ENCODE results near the gene SMOC1. TPM values are rescaled to one million over a fixed set of nuclear protein-coding genes. Genes with fewer than 3 reads are reported as not detected.

Gene SMOC1
- total RNA-seq, 1 donor from 2014 or later = 89.3 TPM

GRCh38 chr14:69992564-69992963 is 113.3 kb downstream of the SMOC1 start:
- no peaks in the 10 kb centered on the region for H3K9me3 ChIP-seq (ENCODE audit: low read depth)
- Mint-ChIP-seq H3K27ac (no peak overlapping the region), H3K27me3 (ENCODE audit: insufficient read depth, low read depth) (no peaks in the 10 kb centered on the region), H3K4me1 (peaks cover 26% of the 10 kb centered on the region), H3K9me3 (no peaks in the 10 kb centered on the region), H3K4me3 (no peak overlapping the region), H3K36me3 (peaks cover 12% of the 10 kb centered on the region)
- no peaks in the 10 kb centered on the region for H3K27me3 ChIP-seq
- peaks cover 47% of the 10 kb centered on the region for H3K4me1 ChIP-seq
- H3K4me2 ChIP-seq = no peak overlapping the region
- no peak overlapping the region for H2AFZ ChIP-seq (replicated peaks)
- no peak overlapping the region for H3K4me3 ChIP-seq
- peaks cover 13% of the 10 kb centered on the region for H3F3A ChIP-seq (ENCODE audit: low read depth)
- DNase-seq (ENCODE audit: low spot score) = no peak
- no peak overlapping the region for H3K9ac ChIP-seq
- TF ChIP-seq EZH2 (IDR thresholded peaks at IDR 0.05) (no peak), EZH2phosphoT487 (IDR thresholded peaks at IDR 0.05) (no peak), CTCF (IDR thresholded peaks at IDR 0.05) (no peak)
- H3K79me2 ChIP-seq (ENCODE audit: low read depth) = no peaks in the 10 kb centered on the region
- peaks cover 5% of the 10 kb centered on the region for H4K20me1 ChIP-seq (ENCODE audit: low read depth)
- peaks cover 14% of the 10 kb centered on the region for H3K36me3 ChIP-seq
- H3K27ac ChIP-seq = no peak overlapping the region

- Mint-ChIP-seq H3K4me1 (peaks cover 19% of the 10 kb centered on the region), H3K27me3 (ENCODE audit: insufficient read depth, low read depth) (no peaks in the 10 kb centered on the region), H3K36me3 (peaks cover 12% of the 10 kb centered on the region), H3K27ac (no peak overlapping the region), H3K9me3 (no peaks in the 10 kb centered on the region), H3K4me3 (no peak overlapping the region)
- TF ChIP-seq EZH2phosphoT487 (IDR thresholded peaks at IDR 0.05) (no peak), EZH2 (IDR thresholded peaks at IDR 0.05) (no peak), CTCF (IDR thresholded peaks at IDR 0.05) (no peak)
- Histone ChIP-seq H4K20me1 (ENCODE audit: low read depth) (no peaks in the 10 kb centered on the region), H3K36me3 (peaks cover 14% of the 10 kb centered on the region), H3K27me3 (no peaks in the 10 kb centered on the region), H3K4me3 (no peak overlapping the region), H3K27ac (no peak overlapping the region), H3K79me2 (ENCODE audit: low read depth) (no peaks in the 10 kb centered on the region), H3K4me2 (no peak overlapping the region), H3K9me3 (ENCODE audit: low read depth) (no peaks in the 10 kb centered on the region), H3F3A (ENCODE audit: low read depth) (peaks cover 5% of the 10 kb centered on the region), H3K4me1 (peaks cover 40% of the 10 kb centered on the region), H3K9ac (no peak overlapping the region), H2AFZ (replicated peaks) (no peak overlapping the region)
- DNase-seq (ENCODE audit: low spot score) = no peak
Measured at GRCh38 chr14:69993326-69993725, 114.1 kb downstream of the SMOC1 start.

- Histone ChIP-seq H3K4me3 (no peak overlapping the region), H2AFZ (replicated peaks) (no peak overlapping the region), H4K20me1 (ENCODE audit: low read depth) (no peaks in the 10 kb centered on the region), H3K9ac (no peak overlapping the region), H3K27me3 (no peaks in the 10 kb centered on the region), H3K4me1 (peaks cover 33% of the 10 kb centered on the region), H3K36me3 (peaks cover 14% of the 10 kb centered on the region), H3K79me2 (ENCODE audit: low read depth) (no peaks in the 10 kb centered on the region), H3K27ac (no peak overlapping the region), H3K9me3 (ENCODE audit: low read depth) (no peaks in the 10 kb centered on the region), H3F3A (ENCODE audit: low read depth) (no peaks in the 10 kb centered on the region), H3K4me2 (no peak overlapping the region)
- Mint-ChIP-seq H3K36me3 (peaks cover 10% of the 10 kb centered on the region), H3K4me1 (peaks cover 16% of the 10 kb centered on the region), H3K4me3 (no peak overlapping the region), H3K27me3 (ENCODE audit: insufficient read depth, low read depth) (no peaks in the 10 kb centered on the region), H3K27ac (no peak overlapping the region), H3K9me3 (no peaks in the 10 kb centered on the region)
- DNase-seq (ENCODE audit: low spot score) = no peak
- TF ChIP-seq EZH2phosphoT487 (IDR thresholded peaks at IDR 0.05) (no peak), CTCF (IDR thresholded peaks at IDR 0.05) (no peak), EZH2 (IDR thresholded peaks at IDR 0.05) (no peak)
Measured at GRCh38 chr14:69994002-69994401, 114.8 kb downstream of the SMOC1 start.
